HG03175 (cell line): ENCODE results near the gene RPS15.

Source experiments
- ATAC-seq: cut with Tn5 transposase; IDR thresholded peaks from one replicate; pipeline ENCODE4 v1.9.1; 2021; ENCODE audit warnings: mild to moderate bottlenecking, moderate library complexity; ENCODE audit not compliant: unreplicated experiment

The RPS15 gene

GRCh38 chr19:1450735-1451731, 12.8 kb downstream of the RPS15 start:
- no peak for ATAC-seq

GRCh38 chr19:1451916-1452801, 14.0 kb downstream of the RPS15 start:
- no peak for ATAC-seq

GRCh38 chr19:1452802-1453524, 14.8 kb downstream of the RPS15 start:
- no peak for ATAC-seq

GRCh38 chr19:1453525-1454364, 15.5 kb downstream of the RPS15 start:
- ATAC-seq = no peak

- no peak for ATAC-seq
Measured at GRCh38 chr19:1455002-1455335, 16.8 kb downstream of the RPS15 start.

- no peak for ATAC-seq
Measured at GRCh38 chr19:1455336-1456120, 17.3 kb downstream of the RPS15 start.

- ATAC-seq = no peak
Measured at GRCh38 chr19:1456121-1456900, 18.1 kb downstream of the RPS15 start.

- ATAC-seq = no peak
Measured at GRCh38 chr19:1457031-1457739, 19.0 kb downstream of the RPS15 start.

- no peak for ATAC-seq
Measured at GRCh38 chr19:1457892-1458291, 19.7 kb downstream of the RPS15 start.

GRCh38 chr19:1459479-1459878, 21.3 kb downstream of the RPS15 start:
- no peak for ATAC-seq

GRCh38 chr19:1460033-1460995, 22.1 kb downstream of the RPS15 start:
- ATAC-seq = no peak

GRCh38 chr19:1461862-1462261, 23.7 kb downstream of the RPS15 start:
- no peak for ATAC-seq

GRCh38 chr19:1465191-1466016, 27.2 kb downstream of the RPS15 start:
- no peak for ATAC-seq

GRCh38 chr19:1466018-1466460, 27.8 kb downstream of the RPS15 start:
- ATAC-seq = no peak

GRCh38 chr19:1466461-1467214, 28.4 kb downstream of the RPS15 start:
- ATAC-seq = no peak
